ENCODE data around the gene WDR31.

- TF ChIP-seq EZH2phosphoT487 (IDR thresholded peaks at IDR 0.05; ENCODE audit: insufficient read depth, low read depth) = no peak
- no peak for TF ChIP-seq EZH2 (IDR thresholded peaks at IDR 0.05; ENCODE audit: insufficient read depth, poor library complexity, severe bottlenecking)
Measured at GRCh38 chr9:113331780-113332179, 8.3 kb downstream of the WDR31 start.
